GM19043 (cell line): Measurements from ENCODE around the gene PRM2.

ENCODE experiments used
- ATAC-seq: cut with Tn5 transposase; IDR thresholded peaks from one replicate; pipeline ENCODE4 v1.9.1; 2021; ENCODE audit warnings: low read depth; ENCODE audit not compliant: unreplicated experiment

The PRM2 gene

GRCh38 chr16:11276143-11276895 is at the start of gene PRM2:
Gene PRM2 (minus strand): TSS chr16:11276480. CDS start chr16:11276370, 110 bp downstream.
- no peak for ATAC-seq

- ATAC-seq = no peak
Observed at GRCh38 chr16:11325404-11326083, 49.3 kb upstream of the PRM2 start.

- no peak for ATAC-seq
Observed at GRCh38 chr16:11323551-11324336, 47.5 kb upstream of the PRM2 start.

GRCh38 chr16:11322823-11323222 is 46.5 kb upstream of the PRM2 start:
- ATAC-seq = no peak

- no peak for ATAC-seq
Observed at GRCh38 chr16:11321662-11322061, 45.4 kb upstream of the PRM2 start.

- ATAC-seq = no peak
Observed at GRCh38 chr16:11320170-11320569, 43.9 kb upstream of the PRM2 start.

- no peak for ATAC-seq
Observed at GRCh38 chr16:11319529-11320146, 43.4 kb upstream of the PRM2 start.

GRCh38 chr16:11318817-11319216 is 42.5 kb upstream of the PRM2 start:
- no peak for ATAC-seq

- ATAC-seq = no peak
Observed at GRCh38 chr16:11316331-11317015, 40.2 kb upstream of the PRM2 start.

- ATAC-seq = no peak
Observed at GRCh38 chr16:11315510-11315909, 39.2 kb upstream of the PRM2 start.

GRCh38 chr16:11314309-11314894 is 38.1 kb upstream of the PRM2 start:
- ATAC-seq = no peak

GRCh38 chr16:11313493-11314308 is 37.4 kb upstream of the PRM2 start:
- ATAC-seq = no peak

GRCh38 chr16:11312718-11313492 is 36.6 kb upstream of the PRM2 start:
- ATAC-seq = no peak

GRCh38 chr16:11310997-11311561 is 34.8 kb upstream of the PRM2 start:
- peak; percentile 45 for ATAC-seq

GRCh38 chr16:11310634-11310977 is 34.3 kb upstream of the PRM2 start:
- ATAC-seq = no peak

- peak; percentile 50 for ATAC-seq
Observed at GRCh38 chr16:11309895-11310633, 33.8 kb upstream of the PRM2 start.

- ATAC-seq = no peak
Observed at GRCh38 chr16:11308493-11309283, 32.4 kb upstream of the PRM2 start.
